Small intestine (tissue), 7 donors: ENCODE measurements around the gene NAPG. TPM values are rescaled to one million over a fixed set of nuclear protein-coding genes. Genes with fewer than 3 reads are reported as not detected.
"Not testable (repeated sequence)": the region's sequence is repeated elsewhere in the genome, so short reads cannot be mapped to it uniquely, and the experiment has no call there.

Experiments
- DNase-seq, 2 donors: peaks; one replicate each; pipeline versions ENCODE4 v3.0.0 to v3.0.0-alpha.2; 2013
- FAIRE-seq: peaks from 2 replicates; lab custom pipeline; 2012; peaks lifted over from hg19 to GRCh38; lab: Jason Lieb, UNC
- H3K27ac ChIP-seq, 3 donors: one replicate each; pipeline ENCODE4 v1.5.1; 2013; ENCODE audit warnings: low read length in 2 of 3, mild to moderate bottlenecking in 2 of 3, control low read depth in 1 of 3, inconsistent platforms in 1 of 3, low read depth in 1 of 3, moderate library complexity in 1 of 3
- H3K27me3 ChIP-seq, 3 donors: one replicate each; pipeline ENCODE4 v1.6.1; 2013; ENCODE audit warnings: low read length in 3 of 3, inconsistent platforms in 1 of 3; ENCODE audit not compliant: control insufficient read depth in 3 of 3, insufficient read depth in 3 of 3
- H3K36me3 ChIP-seq, 3 donors: one replicate each; pipeline ENCODE4 v1.6.1; 2013; ENCODE audit warnings: low read length in 3 of 3, inconsistent platforms in 1 of 3, low read depth in 1 of 3, mild to moderate bottlenecking in 1 of 3, moderate library complexity in 1 of 3; ENCODE audit not compliant: control insufficient read depth in 3 of 3, insufficient read depth in 2 of 3
- H3K4me1 ChIP-seq, 3 donors: one replicate each; pipeline ENCODE4 v1.6.1; 2013; ENCODE audit warnings: low read length in 2 of 3, inconsistent platforms in 1 of 3, low read depth in 1 of 3, mild to moderate bottlenecking in 1 of 3, moderate library complexity in 1 of 3; ENCODE audit not compliant: control insufficient read depth in 3 of 3, insufficient read depth in 2 of 3
- H3K4me3 ChIP-seq, 3 donors: one replicate each; pipeline ENCODE4 v1.5.1; 2013; ENCODE audit warnings: low read length in 3 of 3, control low read depth in 1 of 3, inconsistent platforms in 1 of 3, low read depth in 1 of 3, mild to moderate bottlenecking in 1 of 3, moderate library complexity in 1 of 3
- H3K9me3 ChIP-seq, 2 donors: one replicate each; pipeline ENCODE4 v1.6.1; 2013; ENCODE audit warnings: low read depth in 1 of 2, low read length in 1 of 2; ENCODE audit not compliant: control insufficient read depth in 2 of 2, insufficient read depth in 1 of 2
- WGBS, 3 donors: extraction: QIAGEN DNeasy Blood & Tissue Kit; methylation state at CpG; one replicate each; pipeline ENCODE4 v1.1.7; 2013; 5-methylcytosine and 5-hydroxymethylcytosine counted together
- polyA plus RNA-seq, 4 donors: library from polyadenylated mRNA; stranded (reverse) in 3 of 4; unstranded in 1 of 4; fragments of 200-250 nt in 3 of 4; fragments of 120-200 nt in 1 of 4; gene quantifications; one replicate each; pipeline versions ENCODE4 v1.2.1 to v1.2.3, GENCODE V29; 2013
- donor health status: healthy with polysubstance abuse.
- donor health status: control.
- donor health status: control.
- donor health status: Bipolar disorder and iron deficiency.
- donor health status: healthy.

The NAPG gene
- polyA plus RNA-seq, 4 donors, result 11.1 to 24.1 (median 16.3) TPM

- DNase-seq, result no peak
- H3K36me3 ChIP-seq, result no peaks in the 10 kb centered on the region
- no peaks in the 10 kb centered on the region for H3K27me3 ChIP-seq
- H3K9me3 ChIP-seq, result no peaks in the 10 kb centered on the region
- 88 to 92% (median 90%) methylated on average over 1 of the region's 1 CpG for WGBS, 3 donors
- no peak overlapping the region for H3K4me3 ChIP-seq
- no peak for FAIRE-seq
- H3K27ac ChIP-seq, result no peak overlapping the region
- no peaks in the 10 kb centered on the region for H3K4me1 ChIP-seq
Observed at GRCh38 chr18:10570622-10571021, 44.8 kb downstream of the NAPG start.

- no peaks in the 10 kb centered on the region for H3K4me1 ChIP-seq
- no peak overlapping the region for H3K4me3 ChIP-seq
- no peak overlapping the region for H3K27ac ChIP-seq
- H3K36me3 ChIP-seq, result no peaks in the 10 kb centered on the region
- no peak for DNase-seq
- H3K9me3 ChIP-seq, result no peaks in the 10 kb centered on the region
- 56 to 85% (median 67%) methylated on average over 2 of the region's 2 CpGs for WGBS, 3 donors
- H3K27me3 ChIP-seq, result no peaks in the 10 kb centered on the region
- no peak for FAIRE-seq
Observed at GRCh38 chr18:10571537-10571936, 45.7 kb downstream of the NAPG start.

- not testable (repeated sequence) for H3K9me3 ChIP-seq, H3K4me1 ChIP-seq, H3K27ac ChIP-seq, H3K4me3 ChIP-seq, H3K36me3 ChIP-seq, DNase-seq, H3K27me3 ChIP-seq, FAIRE-seq
- 91% methylated on average over 1 of the region's 2 CpGs; no CpG with 5 or more reads in 2 of the 3 donors for WGBS, 3 donors
Observed at GRCh38 chr18:10573261-10573660, 47.4 kb downstream of the NAPG start.

- not testable (repeated sequence) for H3K27ac ChIP-seq, H3K9me3 ChIP-seq, H3K27me3 ChIP-seq, DNase-seq, FAIRE-seq, H3K4me3 ChIP-seq, H3K4me1 ChIP-seq, H3K36me3 ChIP-seq
- WGBS, 3 donors, result 73 to 80% (median 74%) methylated on average over 2 of the region's 2 CpGs
Observed at GRCh38 chr18:10574412-10574811, 48.6 kb downstream of the NAPG start.

GRCh38 chr18:10577842-10578572 lies 52.2 kb downstream of the NAPG start:
- not testable (repeated sequence) for H3K9me3 ChIP-seq, DNase-seq, H3K27ac ChIP-seq, FAIRE-seq, H3K27me3 ChIP-seq, H3K4me1 ChIP-seq, H3K36me3 ChIP-seq, H3K4me3 ChIP-seq
- 79 to 82% (median 80%) methylated on average over 25 of the region's 25 CpGs for WGBS, 3 donors

GRCh38 chr18:10578573-10578899 lies 52.7 kb downstream of the NAPG start:
- H3K9me3 ChIP-seq, H3K27me3 ChIP-seq, DNase-seq, H3K27ac ChIP-seq, FAIRE-seq, H3K36me3 ChIP-seq, H3K4me3 ChIP-seq, H3K4me1 ChIP-seq: not testable (repeated sequence)
- 92 to 96% (median 94%) methylated on average over 10 to 11 of the region's 11 CpGs for WGBS, 3 donors

- H3K9me3 ChIP-seq, result no peaks in the 10 kb centered on the region
- no peak overlapping the region for H3K27ac ChIP-seq
- FAIRE-seq (no peak), DNase-seq (no peak)
- no peak overlapping the region for H3K4me3 ChIP-seq
- no peaks in the 10 kb centered on the region for H3K27me3 ChIP-seq
- H3K36me3 ChIP-seq, result no peaks in the 10 kb centered on the region
- no peaks in the 10 kb centered on the region for H3K4me1 ChIP-seq
- 78 to 81% (median 79%) methylated on average over 12 of the region's 12 CpGs for WGBS, 3 donors
Observed at GRCh38 chr18:10579079-10579867, 53.4 kb downstream of the NAPG start.

- Histone ChIP-seq H3K4me3 (no peak overlapping the region), H3K27ac (no peak overlapping the region), H3K36me3 (no peaks in the 10 kb centered on the region), H3K4me1 (no peaks in the 10 kb centered on the region), H3K9me3 (no peaks in the 10 kb centered on the region), H3K27me3 (no peaks in the 10 kb centered on the region)
- FAIRE-seq (no peak), DNase-seq (no peak)
- WGBS, 3 donors, result 93 to 100% (median 95%) methylated on average over 4 of the region's 4 CpGs
Observed at GRCh38 chr18:10580215-10580614, 54.4 kb downstream of the NAPG start.
